Stimulated activated CD4-positive, alpha-beta T cell treated with anti-CD3 and anti-CD28 coated beads, Interleukin-1b, Interleukin-23, amount 100 ng/mL, for 48 hours (primary cell): Measurements from ENCODE around the gene KCNE1.
"Not testable (repeated sequence)": the region's sequence is repeated elsewhere in the genome, so short reads cannot be mapped to it uniquely, and the experiment has no call there.

ENCODE experiments used
- DNase-seq: peaks from one replicate; pipeline ENCODE4 v3.0.0-alpha.2; 2020

The KCNE1 gene

GRCh38 chr21:34510148-34511142 lies 1.6 kb downstream of the KCNE1 start:
- peak; percentile 69 for DNase-seq

GRCh38 chr21:34509151-34509550 lies 2.9 kb downstream of the KCNE1 start:
- no peak for DNase-seq

- DNase-seq: no peak
These were observed 7.4 kb downstream of the KCNE1 start for GRCh38 chr21:34504595-34504994.

- no peak for DNase-seq
These were observed 9.4 kb downstream of the KCNE1 start for GRCh38 chr21:34502480-34503106.

GRCh38 chr21:34501716-34502115 lies 10.3 kb downstream of the KCNE1 start:
- no peak for DNase-seq

GRCh38 chr21:34500191-34500590 lies 11.8 kb downstream of the KCNE1 start:
- DNase-seq: no peak

GRCh38 chr21:34499116-34499515 lies 12.9 kb downstream of the KCNE1 start:
- no peak for DNase-seq

GRCh38 chr21:34498623-34499022 lies 13.4 kb downstream of the KCNE1 start:
- no peak for DNase-seq

- not testable (repeated sequence) for DNase-seq
These were observed 28.2 kb downstream of the KCNE1 start for GRCh38 chr21:34483854-34484253.

GRCh38 chr21:34483435-34483834 lies 28.6 kb downstream of the KCNE1 start:
- DNase-seq: not testable (repeated sequence)

- DNase-seq: not testable (repeated sequence)
These were observed 44.7 kb downstream of the KCNE1 start for GRCh38 chr21:34467333-34467732.

- DNase-seq: not testable (repeated sequence)
These were observed 52.6 kb downstream of the KCNE1 start for GRCh38 chr21:34459426-34459825.

- not testable (repeated sequence) for DNase-seq
These were observed 53.7 kb downstream of the KCNE1 start for GRCh38 chr21:34458266-34458665.

GRCh38 chr21:34456180-34456579 lies 55.8 kb downstream of the KCNE1 start:
- not testable (repeated sequence) for DNase-seq

GRCh38 chr21:34455628-34456027 lies 56.4 kb downstream of the KCNE1 start:
- DNase-seq: not testable (repeated sequence)

GRCh38 chr21:34447018-34447417 lies 65.0 kb downstream of the KCNE1 start:
- not testable (repeated sequence) for DNase-seq

- not testable (repeated sequence) for DNase-seq
These were observed 68.5 kb downstream of the KCNE1 start for GRCh38 chr21:34443486-34443885.

- not testable (repeated sequence) for DNase-seq
These were observed 82.3 kb downstream of the KCNE1 start for GRCh38 chr21:34429710-34430109.

GRCh38 chr21:34428441-34428840 lies 83.6 kb downstream of the KCNE1 start:
- DNase-seq: not testable (repeated sequence)

GRCh38 chr21:34427339-34427738 lies 84.7 kb downstream of the KCNE1 start:
- DNase-seq: not testable (repeated sequence)

- not testable (repeated sequence) for DNase-seq
These were observed 88.2 kb downstream of the KCNE1 start, which contains the start of gene SMIM34 for GRCh38 chr21:34423805-34424204. Gene SMIM34, minus strand, starts transcription at chr21:34423951. Its CDS starts 112 bp downstream, at chr21:34423839.

GRCh38 chr21:34417448-34418077 lies 94.4 kb downstream of the KCNE1 start:
- DNase-seq: not testable (repeated sequence)

- DNase-seq: not testable (repeated sequence)
These were observed 104.7 kb downstream of the KCNE1 start for GRCh38 chr21:34407294-34407693.
